Measurements from ENCODE around the gene TP53TG3.
"Not testable (repeated sequence)": the region's sequence is repeated elsewhere in the genome, so short reads cannot be mapped to it uniquely, and the experiment has no call there.

The TP53TG3 gene

GRCh38 chr16:32676065-32676464 is at the start of gene TP53TG3:
TP53TG3 (minus strand) TSS chr16:32676165; CDS start chr16:32676097, 68 bp downstream.
- DNase-seq (ENCODE audit: low read depth in 2 of 2), result not testable (repeated sequence)

DNA sequence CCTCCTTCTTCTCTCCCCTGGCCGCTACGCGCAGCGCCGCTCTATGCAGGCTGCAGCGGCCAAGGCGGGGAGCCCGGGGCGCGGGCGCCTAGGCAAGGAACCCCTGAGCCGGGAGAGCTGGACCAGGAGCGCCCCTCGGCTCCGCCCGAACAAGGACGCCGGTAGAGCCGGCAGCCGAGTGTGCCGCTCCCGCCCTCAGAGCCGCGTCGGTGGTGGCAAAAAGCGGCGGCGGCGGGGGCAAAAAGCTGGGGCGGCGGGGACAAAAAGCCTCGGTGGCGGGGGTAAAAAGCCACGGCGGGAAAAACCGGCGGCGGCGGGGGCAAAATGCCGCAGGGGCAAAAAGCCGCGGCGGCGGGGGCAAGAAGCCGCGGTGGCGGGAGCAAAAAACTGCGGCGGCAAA is 25.1 kb downstream of the TP53TG3 start:
- DNase-seq (ENCODE audit: low read depth in 2 of 2), result not testable (repeated sequence)

GRCh38 chr16:32647562-32647961 is 28.4 kb downstream of the TP53TG3 start:
- DNase-seq (ENCODE audit: low read depth in 2 of 2), result not testable (repeated sequence)

GRCh38 chr16:32646780-32647179 is 29.2 kb downstream of the TP53TG3 start:
- DNase-seq (ENCODE audit: low read depth in 2 of 2), result not testable (repeated sequence)

DNA sequence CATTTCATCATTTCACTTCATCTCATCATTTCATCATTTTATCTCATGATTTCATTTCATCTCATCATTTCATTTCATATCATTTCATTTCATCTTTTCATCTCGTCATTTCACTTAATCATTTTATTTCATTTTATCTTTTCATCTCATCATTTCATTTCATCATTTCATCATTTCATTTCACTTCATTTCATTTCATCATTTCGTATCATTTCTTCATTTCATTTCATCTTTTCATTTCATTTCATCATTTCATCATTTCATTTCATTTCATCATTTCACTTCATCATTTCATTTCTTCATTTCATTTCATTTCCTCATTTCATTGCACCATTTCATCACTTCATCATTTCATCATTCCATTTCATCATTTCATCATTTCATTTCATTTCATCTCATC is 29.8 kb downstream of the TP53TG3 start:
- not testable (repeated sequence) for DNase-seq (ENCODE audit: low read depth in 2 of 2)

DNA sequence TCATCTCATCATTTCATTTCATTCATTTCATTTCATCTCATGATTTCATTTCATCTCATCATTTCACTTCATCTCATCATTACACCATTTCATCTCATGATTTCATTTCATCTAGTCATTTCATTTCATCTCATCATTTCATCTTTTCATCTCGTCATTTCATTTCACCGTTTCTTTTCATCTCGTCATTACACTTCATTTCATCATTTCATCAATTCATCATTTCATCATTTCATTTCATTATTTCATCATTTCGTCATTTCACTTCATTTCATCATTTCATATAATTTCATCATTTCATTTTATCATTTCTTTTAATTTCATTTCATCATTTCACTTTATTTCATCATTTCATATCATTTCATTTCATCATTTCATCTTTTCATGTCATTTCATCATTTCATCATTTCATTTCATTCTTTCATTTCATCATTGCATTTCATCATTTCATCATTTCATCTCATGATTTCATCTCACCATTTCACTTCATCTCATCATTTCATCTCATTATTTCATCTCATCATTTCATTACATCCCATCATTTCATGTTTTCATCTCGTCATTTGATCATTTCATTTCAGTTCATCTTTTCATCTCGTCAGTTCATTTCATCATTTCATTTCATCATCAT is 30.6 kb downstream of the TP53TG3 start:
- DNase-seq (ENCODE audit: low read depth in 2 of 2), result not testable (repeated sequence)

- not testable (repeated sequence) for DNase-seq (ENCODE audit: low read depth in 2 of 2)
Measured at GRCh38 chr16:32644715-32645114, 31.2 kb downstream of the TP53TG3 start.

DNA sequence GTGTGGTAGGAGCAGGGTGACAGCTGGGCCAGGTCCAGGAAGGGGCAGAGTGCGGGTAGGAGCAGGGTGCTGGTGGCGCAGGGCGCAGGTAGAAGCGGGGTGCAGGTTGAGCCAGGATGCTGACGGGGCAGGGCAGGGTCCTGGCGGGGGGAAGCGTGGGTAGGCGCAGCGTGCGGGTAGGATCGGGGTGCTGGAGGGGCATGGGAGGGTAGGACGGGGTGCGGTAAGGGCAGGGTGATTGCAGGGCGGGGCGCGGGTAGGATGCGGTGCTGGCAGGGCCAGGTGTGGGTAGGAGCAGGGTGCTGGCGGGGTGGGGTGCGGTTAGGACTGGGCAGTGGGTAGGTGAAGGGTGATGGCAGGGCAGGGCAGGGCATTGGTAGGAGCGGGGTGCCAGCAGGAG is 38.4 kb downstream of the TP53TG3 start:
- not testable (repeated sequence) for DNase-seq (ENCODE audit: low read depth in 2 of 2)

- DNase-seq (ENCODE audit: low read depth in 2 of 2), result not testable (repeated sequence)
Measured at GRCh38 chr16:32632096-32632495, 43.9 kb downstream of the TP53TG3 start.
